ENCODE data around the gene STAT5B.
A peak's percentile ranks its signal among the peaks of the same experiment; 100 is the strongest.
"Not testable (repeated sequence)": the region's sequence is repeated elsewhere in the genome, so short reads cannot be mapped to it uniquely, and the experiment has no call there.

The STAT5B gene

DNA sequence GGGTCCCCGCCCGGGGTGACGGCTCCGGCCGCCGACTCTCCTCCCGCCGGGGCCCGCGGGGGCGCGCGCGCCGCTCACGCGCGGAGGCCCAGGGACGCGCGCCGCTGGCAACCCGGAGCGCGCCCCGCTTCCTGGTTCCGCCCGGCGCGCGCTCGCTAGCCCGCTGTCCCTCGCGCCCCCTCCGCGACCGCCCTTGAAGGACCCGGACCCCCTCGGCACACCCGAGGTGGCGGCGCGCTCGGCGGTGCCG, at the start of gene STAT5B:
Gene STAT5B (minus strand): TSS at position 33 of the 250 bp plus-strand sequence. CDS start 44,264 bp downstream, outside the sequence.
- DNase-seq (ENCODE audit: extremely low read depth in 1 of 2, low read depth in 1 of 2): no peak

DNA sequence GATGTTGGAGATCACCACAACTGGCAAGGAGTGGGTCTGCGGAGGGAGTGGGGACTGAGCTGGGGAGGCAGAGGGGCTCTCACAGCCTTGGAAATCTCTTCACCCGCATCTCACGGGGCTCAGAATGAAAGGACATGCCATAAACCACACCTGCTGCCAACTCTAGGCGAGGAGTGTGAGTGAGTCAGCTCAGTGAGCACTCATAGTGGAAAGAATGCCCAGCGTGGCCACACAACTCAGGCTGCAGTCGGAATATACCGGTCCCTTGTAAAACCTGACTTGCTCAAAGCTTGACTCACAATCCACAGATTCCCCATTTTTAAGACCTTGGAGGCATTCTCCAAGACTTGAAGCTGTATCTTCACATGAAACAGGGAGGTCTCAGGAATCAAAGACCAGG, 48.8 kb upstream of the STAT5B start:
- DNase-seq (ENCODE audit: extremely low read depth in 1 of 2, low read depth in 1 of 2): no peak

DNA sequence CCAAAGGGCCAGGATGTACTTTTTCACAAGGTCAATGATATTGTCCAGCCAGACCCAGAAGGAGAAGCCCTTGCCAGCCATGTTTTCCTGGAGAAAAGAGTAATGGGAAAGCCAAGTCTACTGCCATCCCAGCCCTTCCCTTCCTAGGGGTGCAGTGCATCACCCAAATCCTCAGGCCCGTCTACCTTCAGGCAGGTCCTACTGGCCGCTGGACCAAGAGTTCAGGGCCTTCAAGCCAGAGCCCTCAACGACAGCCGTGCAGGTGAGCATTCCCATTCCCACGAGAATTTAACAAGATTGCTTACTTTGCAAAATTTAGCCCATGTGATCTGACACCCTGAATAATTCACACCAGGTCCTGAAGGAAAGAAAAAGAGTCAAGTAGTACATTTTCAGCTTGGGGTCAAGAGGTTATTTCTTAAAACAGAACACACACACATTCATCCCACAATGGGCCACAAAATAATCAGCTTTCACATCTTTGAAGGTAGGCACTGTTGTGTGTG, 47.1 kb upstream of the STAT5B start:
- DNase-seq (ENCODE audit: extremely low read depth in 1 of 2, low read depth in 1 of 2): no peak

DNA sequence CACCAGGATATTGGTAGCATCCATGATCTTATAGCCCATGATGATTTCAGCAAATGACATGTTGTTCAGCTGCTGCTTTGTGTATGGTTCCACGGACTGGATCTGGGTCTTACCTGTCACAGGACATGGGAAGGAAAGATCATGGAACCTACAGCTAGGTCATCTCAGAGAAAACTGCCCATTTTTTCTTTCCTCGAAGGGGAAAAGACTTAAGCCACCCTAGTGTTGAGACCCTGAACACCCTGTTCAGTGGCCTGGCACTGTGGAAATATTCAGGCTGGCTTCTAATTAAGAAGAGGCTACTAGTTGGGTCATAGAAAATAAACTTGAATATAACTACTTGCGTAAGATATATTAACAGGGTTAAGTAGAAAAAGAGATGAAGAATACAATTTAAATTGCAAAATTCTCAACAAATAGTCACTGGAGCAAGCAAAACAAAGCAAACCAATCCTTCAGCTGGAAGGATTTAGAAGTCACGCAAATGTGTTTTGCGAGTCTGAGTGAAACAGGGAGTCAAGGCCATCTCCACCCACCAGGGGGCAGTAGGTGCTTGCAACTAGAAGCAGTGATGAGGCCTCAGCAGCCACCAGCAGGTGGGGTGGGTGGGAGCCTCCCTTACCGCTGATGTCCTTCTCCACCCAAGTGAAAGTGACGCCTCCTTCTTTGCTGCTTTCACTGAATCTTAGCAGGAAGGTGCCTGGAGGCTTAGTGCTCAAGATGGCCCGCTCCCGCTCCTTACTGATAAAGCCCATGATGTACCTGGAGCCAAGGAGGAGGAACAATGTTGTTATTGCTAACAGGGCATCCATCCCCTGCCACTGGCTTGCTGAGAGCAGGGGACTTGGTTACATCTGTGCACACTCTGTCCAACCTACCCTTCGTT, 46.4 kb upstream of the STAT5B start:
- peak; percentile 79 to 92 for DNase-seq (ENCODE audit: extremely low read depth in 1 of 2, low read depth in 1 of 2)

DNA sequence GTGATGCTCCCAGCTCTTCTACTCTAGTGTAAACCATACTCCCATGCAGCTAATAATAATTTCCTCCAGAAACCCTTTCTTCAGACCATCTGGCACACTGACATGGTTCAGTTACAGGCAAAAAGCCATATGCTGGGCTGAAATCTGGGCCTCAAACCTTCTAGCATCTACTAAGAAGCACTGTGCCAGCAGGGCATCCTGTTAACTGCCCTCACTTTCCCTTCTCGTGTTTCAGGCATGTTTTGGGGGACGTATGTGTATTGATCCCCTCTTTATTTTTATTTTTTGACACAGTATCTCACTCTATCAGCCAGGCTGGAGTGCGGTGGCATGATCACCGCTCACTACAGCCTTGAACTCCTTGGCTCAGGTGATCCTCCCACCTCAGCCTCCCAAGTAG, 45.4 kb upstream of the STAT5B start:
- no peak for DNase-seq (ENCODE audit: extremely low read depth in 1 of 2, low read depth in 1 of 2)

DNA sequence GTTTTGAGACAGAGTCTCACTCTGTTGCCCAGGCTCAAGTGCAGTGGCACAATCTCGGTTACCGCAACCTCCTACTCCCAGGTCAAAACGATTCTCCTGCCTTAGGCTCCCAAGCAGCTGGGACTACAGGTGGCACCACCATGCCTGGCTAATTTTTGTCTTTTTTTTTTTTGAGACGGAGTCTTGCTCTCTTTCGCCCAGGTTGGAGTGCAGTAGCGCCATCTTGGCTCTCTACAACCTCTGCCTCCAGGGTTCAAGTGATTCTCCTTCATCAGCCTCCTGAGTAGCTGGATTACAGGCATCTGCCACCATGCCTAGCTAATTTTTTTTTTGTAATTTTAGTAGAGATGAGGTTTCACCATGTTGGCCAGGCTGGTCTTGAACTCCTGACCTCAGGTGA, 41.8 kb upstream of the STAT5B start:
- not testable (repeated sequence) for DNase-seq (ENCODE audit: extremely low read depth in 1 of 2, low read depth in 1 of 2)

DNA sequence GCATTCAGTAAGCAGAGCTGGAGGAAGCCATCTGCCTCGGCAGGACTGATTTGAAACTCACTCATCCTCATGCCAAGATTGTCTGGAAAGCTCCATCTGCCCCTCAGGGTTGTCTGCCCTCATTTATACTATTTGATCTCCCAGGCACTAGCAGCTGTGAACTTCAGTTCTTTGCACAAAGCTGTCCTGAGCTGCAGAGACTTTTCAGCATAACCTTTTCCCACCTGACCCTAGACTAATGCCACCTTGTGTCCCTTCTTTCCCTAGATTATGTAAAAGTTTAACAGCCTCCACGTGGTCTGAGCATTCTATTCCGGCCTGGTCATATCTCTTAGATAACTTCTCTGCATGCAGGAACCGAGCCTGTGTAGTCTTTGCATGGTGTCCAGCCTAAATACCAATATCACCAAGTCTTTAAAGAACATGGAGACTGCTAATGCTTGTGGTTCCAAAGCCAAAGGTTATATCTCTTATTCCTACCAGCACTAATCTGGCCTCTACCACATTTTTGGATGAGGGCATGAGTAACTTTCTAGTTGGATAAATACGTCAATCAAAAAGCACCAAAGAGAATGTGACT, 41.2 kb upstream of the STAT5B start:
- DNase-seq (ENCODE audit: extremely low read depth in 1 of 2, low read depth in 1 of 2): no peak

DNA sequence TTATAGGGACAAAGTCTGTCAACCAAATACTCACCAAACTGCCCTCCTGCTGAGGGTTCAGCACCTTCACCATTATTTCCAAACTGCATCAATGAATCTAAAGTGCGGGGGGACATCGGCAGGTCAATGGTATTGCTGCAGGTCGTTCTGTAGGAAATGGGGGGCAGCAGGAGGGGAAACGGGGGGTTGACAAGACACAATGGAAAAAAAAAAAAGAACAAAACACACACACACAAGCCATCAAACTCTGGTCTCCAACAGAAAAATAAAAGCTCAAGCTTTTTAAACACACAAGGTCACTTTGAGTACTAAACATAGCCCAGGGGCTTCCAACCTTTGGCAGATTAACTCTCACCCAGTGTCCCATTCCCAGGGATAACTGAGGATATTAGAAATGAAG, 40.6 kb upstream of the STAT5B start:
- DNase-seq (ENCODE audit: extremely low read depth in 1 of 2, low read depth in 1 of 2): no peak

DNA sequence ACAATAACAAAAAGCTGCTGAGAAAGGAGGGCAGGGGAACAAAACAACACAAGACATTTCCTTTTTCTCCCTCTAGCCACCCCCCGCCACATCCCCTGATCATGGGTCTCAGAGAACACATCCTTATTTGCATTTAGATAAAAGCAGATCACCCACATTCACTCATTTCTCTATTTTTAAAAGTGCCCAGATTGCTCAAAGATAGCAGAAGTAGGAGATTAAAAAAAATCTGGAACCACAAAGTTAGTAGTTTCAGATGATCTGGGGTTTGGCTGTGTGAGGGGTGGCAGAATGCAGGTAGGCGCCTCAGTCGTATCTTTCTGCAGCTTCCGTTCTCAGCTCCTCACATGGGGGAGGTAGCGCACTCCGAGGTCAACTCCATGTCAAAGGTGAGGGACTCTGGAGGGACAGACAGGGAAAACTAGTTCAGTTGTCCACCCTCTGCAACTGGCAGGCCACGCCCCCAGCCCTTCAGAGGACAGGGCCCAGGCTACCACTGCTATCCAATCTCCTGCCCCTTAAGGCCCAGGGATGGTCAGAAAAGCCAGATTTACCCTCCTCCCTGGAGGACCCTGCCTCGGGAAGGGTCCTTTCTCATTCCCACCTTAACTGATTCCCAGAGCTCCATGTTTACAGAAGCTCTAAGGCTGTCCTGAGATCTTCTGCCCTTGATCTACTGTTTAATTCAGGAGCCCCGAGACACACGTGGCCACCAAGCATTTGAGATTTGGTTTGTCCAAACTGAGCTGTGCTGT, 39.4 kb upstream of the STAT5B start:
- DNase-seq (ENCODE audit: extremely low read depth in 1 of 2, low read depth in 1 of 2): no peak

DNA sequence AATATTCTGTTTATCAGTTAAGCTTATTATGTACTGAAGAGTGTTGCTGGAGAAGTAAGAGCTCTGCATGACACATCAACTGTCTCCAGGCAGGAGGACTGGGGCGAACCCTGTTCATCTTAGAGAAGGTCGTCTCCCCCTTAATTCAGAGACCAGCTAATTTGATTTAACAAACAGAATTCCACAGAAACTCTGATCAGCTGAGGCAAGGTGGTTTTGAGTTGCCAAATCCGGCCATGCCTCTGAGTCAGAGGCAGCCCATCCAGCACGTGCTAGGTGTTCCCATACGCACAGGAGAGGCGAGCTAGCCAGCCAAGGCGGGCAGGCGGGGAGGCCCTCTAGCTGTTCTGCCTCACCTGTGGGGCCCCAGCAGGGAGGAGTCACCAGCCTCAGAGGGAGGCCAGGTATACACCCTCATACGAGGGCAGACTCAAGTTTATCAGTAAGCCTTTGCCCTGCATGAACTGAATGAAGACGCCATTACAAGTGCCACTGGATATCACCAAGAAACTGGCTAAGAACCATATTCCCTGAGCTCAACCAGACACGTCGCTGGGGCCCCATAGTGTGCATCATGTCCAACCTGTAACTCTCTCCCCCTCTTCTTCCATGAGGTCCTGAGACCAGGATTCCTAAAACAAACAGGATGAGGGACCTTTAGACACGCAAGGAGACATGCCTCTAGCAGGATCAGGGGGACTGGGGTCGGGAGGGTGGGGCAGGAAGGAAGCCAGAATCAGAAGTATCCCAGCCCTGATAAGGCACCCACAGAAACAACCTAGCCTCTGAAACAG, 37.8 kb upstream of the STAT5B start:
- no peak for DNase-seq (ENCODE audit: extremely low read depth in 1 of 2, low read depth in 1 of 2)

DNA sequence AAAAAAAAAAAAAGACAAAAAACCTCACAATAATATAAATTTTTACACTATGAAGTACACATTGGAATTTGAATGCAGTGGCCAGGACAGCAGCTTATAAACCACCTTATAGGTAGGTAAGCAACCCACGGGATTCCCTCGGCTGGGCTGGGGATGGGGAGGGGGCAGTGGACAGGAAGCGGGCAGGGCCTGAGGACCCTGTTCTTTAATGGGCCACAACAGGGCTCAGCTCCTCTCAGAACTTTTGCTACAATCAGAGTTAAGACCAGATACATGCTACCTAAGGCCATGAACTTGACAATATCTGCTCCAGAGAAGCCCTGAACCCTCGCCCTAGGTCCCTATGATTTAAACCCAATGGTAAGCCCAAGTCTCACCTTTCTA, 37.2 kb upstream of the STAT5B start:
- DNase-seq (ENCODE audit: extremely low read depth in 1 of 2, low read depth in 1 of 2): no peak

DNA sequence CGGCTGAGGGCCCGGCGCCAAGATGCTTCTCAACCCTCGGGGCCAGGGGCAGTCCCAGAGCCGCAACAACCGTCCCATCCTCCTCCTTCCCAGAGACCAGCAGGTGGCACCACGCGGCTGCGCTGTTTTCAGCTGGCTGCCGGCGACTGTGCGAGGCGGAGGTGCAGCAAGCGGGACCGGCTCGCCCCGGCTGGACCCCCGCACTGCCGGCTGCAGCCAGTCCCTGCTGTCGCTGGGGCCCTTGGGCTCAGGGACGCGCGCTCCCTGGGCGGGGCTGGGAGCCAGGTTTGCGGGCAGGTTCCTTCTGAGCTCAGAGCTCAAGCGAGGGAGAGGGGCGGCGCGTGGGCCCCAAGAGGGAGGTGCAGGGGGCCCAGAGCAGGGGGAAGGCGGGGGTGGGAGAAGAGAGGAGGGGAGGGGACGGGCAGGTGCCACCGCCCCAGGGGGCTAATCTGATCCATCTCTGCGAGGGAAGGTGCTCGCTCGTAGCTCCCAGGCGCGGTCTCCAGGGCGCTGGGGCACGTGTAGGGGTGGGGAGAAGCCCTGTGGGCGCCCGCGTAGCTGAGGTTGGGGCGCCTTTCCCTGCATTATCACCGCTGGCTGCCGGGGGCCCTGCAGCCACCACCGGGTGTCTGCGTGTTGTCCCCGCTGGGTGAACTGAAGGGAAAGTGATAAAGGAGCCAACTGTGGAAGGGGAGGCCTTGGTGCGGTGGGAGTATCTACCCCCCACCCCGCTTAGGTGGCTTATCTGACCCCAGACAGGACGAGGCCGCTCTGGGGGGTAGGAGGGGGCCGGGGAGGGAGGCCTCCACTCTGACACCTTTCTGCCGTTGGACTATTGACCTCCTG, 36.3 kb upstream of the STAT5B start:
- peak; percentile 65 to 75 for DNase-seq (ENCODE audit: extremely low read depth in 1 of 2, low read depth in 1 of 2)

DNA sequence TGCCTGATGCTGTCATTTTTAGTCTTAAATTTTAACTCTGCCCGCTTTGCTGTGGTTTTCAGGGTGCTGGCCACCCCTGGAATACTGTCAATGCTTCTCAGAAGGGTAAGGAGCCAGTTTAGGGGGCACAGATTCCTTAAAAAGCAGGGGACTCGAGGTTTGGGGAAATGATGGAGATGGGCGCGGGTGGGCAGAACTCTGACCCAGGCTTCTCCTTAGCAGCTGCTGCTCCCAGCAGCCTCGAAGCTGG, 35.8 kb upstream of the STAT5B start:
- DNase-seq (ENCODE audit: extremely low read depth in 1 of 2, low read depth in 1 of 2): no peak

DNA sequence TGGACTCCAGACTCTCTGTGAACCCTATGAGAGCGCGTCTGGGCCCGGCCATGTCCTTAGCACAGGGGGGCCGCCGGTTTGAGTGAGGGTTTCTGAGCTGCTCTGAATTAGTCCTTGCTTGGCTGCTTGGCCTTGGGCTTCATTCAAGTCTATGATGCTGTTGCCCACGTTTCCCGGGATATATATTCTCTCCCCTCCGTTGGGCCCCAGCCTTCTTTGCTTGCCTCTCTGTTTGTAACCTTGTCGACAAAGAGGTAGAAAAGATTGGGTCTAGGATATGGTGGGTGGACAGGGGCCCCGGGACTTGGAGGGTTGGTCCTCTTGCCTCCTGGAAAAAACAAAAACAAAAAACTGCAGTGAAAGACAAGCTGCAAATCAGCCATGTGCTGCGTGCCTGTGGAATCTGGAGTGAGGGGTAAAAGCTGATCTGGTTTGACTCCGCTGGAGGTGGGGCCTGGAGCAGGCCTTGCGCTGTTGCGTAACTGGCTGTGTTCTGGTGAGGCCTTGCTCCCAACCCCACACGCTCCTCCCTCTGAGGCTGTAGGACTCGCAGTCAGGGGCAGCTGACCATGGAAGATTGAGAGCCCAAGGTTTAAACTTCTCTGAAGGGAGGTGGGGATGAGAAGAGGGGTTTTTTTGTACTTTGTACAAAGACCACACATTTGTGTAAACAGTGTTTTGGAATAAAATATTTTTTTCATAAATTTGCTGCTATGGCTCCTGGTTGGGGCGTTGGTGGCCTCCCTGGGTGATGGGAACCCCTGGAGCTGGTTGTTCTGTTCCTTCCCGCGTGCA, 35.2 kb upstream of the STAT5B start:
- no peak for DNase-seq (ENCODE audit: extremely low read depth in 1 of 2, low read depth in 1 of 2)

DNA sequence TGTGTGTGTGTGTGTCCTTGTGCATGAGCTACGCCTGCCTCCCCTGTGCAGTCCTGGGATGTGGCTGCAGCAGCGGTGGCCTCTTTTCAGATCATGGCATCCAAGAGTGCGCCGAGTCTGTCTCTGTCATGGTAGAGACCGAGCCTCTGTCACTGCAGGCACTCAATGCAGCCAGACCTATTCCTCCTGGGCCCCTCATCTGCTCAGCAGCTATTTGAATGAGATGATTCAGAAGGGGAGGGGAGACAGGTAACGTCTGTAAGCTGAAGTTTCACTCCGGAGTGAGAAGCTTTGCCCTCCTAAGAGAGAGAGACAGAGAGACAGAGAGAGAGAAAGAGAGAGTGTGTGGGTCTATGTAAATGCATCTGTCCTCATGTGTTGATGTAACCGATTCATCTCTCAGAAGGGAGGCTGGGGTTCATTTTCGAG, 34.6 kb upstream of the STAT5B start:
- no peak for DNase-seq (ENCODE audit: extremely low read depth in 1 of 2, low read depth in 1 of 2)

DNA sequence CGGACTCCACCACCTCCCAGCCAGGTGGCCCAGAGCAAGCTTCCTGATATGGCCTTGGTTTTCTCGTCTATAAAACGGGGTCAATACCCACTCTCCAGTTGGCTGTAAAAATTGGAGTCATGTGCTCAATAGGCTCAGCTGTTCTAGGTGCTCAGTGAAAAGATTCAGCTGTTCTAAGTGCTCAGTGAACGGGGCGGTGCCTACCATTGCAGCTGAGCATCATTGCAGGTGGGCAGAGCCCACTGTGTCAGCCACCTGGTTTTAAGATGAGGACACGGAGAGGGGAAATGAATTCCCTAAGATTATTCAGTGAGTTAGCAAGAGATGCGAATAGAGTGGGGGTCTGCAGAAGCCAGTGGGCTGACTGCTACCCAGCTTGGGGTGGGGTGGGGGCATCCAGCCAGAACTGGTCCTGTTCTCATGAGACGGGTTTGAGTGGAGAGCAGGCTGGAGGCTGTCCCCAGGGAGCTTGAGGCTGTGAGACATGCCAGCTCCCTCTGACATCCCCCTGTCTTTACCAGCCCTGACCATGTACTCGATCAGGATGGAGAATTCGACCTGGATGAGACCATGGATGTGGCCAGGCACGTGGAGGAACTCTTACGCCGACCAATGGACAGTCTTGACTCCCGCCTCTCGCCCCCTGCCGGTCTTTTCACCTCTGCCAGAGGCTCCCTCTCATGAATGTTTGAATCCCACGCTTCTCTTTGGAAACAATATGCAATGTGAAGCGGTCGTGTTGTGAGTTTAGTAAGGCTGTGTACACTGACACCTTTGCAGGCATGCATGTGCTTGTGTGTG, 34.0 kb upstream of the STAT5B start:
- no peak for DNase-seq (ENCODE audit: extremely low read depth in 1 of 2, low read depth in 1 of 2)

DNA sequence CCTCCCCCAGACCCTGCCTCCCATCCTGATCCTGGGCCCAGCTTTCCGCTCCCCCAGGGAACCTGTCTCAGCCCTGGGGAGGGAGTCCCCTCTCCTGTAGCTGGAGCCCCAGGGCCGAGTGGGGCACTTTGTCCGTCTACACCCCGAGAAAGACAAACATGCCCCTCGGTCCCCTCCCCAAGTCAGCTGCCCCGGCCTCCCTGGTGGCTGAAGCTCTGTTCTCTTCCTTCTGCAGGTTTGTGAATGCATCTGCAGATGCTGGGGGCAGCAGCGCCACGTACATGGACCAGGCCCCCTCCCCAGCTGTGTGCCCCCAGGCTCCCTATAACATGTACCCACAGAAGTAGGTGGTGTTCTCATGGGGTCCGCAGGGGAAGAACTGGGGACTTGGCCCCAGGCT, 33.0 kb upstream of the STAT5B start:
- DNase-seq (ENCODE audit: extremely low read depth in 1 of 2, low read depth in 1 of 2): no peak

DNA sequence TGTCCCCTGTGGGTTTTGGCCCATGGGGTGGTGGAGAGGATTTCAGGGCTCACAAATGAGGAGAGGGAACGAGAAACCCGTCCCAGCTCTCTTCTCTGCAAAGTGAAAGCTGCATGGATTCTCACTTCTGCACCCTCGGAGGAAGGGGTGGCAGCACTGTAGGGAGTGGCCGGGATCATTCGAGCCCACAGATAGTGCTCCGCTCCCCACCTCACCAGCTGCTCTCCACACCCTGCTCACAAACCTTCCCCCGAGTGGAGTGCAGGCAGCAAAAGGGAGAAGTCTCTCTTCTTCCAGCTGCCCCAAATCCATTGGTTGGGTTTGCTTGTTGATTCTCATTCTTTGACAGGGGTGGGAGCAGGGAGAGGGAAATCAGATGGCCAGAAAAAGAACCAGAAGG, 32.3 kb upstream of the STAT5B start:
- DNase-seq (ENCODE audit: extremely low read depth in 1 of 2, low read depth in 1 of 2): no peak

DNA sequence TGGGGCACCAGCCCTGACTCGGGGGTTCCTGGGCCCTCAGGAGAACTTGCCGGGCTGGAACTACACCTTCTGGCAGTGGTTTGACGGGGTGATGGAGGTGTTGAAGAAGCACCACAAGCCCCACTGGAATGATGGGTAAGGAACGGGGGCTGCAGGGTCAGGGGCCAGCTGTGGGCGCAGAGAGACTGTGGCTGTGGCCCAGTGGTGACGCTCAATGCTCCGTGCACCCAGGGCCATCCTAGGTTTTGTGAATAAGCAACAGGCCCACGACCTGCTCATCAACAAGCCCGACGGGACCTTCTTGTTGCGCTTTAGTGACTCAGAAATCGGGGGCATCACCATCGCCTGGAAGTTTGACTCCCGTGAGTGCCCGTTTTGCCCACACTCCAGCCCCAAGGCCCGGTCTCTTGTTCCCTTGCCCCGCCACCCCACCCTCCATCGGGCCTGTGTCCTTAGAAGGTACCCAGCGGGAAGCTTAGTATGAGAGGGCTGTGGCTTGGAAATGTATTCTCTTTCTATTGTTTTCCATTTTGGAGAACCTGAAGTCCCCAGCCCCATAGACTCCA, 31.3 kb upstream of the STAT5B start:
- DNase-seq (ENCODE audit: extremely low read depth in 1 of 2, low read depth in 1 of 2): no peak

All from stimulated activated CD8-positive, alpha-beta memory T cell treated with anti-CD3 and anti-CD28 coated beads, Interleukin-7, amount 100 ng/mL, for 48 hours (primary cell).